ENCODE results near the gene ALX3.

The ALX3 gene

DNA sequence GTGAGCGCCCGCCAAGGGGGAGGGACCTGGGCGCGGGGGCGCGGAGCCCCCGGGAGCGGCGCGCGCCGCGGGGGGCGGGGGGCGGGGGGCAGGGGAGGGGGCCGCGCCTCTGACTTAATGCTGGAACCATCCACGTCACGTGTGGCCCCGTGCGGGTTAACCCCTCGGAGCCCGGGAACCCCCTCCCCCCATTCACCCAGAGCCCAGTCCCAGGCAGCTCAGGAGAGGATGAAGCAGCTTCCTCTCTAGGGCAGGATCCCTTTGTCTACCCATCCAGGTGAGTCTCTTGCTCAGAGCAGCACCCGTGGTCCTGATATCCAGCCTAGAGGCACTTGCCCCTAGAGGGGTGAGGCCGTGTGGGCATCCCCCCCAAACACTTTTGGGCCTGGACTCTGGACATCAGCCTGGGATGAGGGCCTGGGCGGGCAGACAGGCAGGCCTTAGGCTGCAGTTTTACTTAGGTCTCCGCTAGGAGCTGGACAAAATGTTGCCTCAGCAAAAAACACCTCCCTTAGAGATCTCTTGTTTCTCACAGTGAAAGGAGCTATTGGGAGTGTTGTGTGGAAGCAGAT is at the start of gene ALX3:
Gene ALX3, minus strand, starts transcription at position 2 of the 572 bp plus-strand sequence. CDS start 60 bp downstream, outside the sequence.
- DNase-seq, result no peak

DNA sequence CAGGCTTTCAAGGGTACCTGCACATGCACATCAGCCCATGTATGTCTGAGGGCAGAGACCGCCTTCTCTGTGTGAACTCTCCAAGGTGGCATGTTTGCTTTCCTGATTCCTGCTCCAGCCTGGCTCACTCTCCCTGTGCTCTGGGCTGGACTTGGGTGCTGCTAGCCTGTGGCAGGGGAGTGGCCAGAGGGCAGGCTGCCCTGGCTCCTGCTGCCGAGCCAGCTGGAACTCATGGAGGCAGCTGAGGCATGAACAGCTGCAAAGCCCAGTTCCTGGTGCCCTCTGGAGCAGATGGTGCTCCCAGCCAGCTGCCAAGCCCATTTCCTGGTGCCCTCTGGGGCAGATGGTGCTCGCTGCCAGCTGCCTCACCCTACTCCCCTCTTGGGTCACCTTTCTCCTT is 49.4 kb upstream of the ALX3 start:
- no peak for DNase-seq

DNA sequence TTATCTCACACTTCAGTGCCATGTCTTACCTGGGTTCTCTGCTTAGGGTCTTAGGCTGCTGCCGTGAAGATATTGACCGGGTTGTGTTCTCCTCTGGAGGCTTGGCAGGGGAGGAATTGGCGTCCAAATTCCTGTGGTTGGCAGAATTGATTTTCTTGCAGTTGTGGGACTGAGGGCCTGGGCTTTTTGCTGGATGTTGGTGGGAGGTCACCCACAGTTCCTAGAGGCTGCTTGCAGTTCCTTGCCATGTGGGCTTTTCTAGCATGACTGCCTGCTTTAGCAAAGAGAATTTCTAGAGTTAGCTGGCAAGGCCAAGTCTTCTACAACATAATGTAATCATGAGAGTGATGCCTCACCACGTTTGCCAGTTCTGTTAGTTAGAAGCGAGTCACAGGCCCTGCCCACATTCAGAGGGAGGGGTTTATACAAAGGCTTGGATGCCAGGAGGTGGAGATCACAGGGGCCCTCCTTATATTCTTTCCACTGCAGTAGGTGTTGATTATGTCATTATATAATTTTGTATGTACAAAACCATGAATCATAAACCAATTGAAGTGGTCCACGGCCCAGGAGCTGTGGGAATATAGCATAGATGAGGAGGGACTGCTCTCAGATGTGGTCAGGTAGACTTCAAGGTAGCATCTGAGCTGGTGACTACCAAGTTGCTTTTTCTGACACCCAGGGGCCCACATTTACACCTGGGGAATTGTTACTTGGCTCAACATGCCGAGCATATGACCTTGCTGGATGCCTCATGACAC is 48.3 kb upstream of the ALX3 start:
- no peak for DNase-seq

DNA sequence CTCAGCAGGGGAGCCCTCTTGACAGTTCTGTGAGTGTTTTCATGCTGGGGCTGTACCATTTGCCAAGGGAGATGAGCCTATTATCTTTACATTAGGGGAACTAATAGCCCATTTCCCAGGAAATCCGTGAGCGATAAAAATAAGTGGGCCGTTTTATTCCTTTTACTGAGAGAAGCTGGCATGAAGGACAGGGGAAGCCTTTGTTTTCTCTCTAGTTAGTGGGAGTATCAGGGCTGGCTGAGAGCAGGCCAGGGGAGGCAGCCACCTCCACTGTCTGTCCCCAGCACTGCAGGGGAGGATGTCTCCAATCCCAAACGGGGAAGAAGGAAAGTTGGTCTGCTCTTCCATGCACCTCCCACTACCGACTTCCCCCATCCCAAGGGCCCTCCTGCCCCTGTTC is 44.3 kb upstream of the ALX3 start:
- peak; percentile 49 for DNase-seq

DNA sequence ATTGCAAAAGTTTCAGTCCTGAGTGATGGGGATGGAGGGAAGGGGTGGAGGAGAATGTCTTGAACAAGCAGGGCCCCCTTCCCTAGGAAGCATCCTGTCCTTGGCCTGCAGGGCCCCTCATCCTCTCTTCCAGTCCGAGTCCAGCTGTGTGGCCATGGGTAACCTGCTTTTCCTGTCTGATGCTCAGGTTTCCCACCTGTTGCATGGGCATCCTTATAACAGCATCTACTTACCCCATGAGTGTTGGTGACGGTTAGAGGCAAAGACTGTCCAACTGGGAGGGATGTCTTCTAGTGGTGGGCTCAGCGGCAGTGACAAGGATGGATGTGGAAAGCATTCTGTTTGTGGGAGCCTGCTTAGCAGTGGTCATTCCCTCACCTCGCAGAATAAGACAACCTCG is 43.7 kb upstream of the ALX3 start:
- no peak for DNase-seq

DNA sequence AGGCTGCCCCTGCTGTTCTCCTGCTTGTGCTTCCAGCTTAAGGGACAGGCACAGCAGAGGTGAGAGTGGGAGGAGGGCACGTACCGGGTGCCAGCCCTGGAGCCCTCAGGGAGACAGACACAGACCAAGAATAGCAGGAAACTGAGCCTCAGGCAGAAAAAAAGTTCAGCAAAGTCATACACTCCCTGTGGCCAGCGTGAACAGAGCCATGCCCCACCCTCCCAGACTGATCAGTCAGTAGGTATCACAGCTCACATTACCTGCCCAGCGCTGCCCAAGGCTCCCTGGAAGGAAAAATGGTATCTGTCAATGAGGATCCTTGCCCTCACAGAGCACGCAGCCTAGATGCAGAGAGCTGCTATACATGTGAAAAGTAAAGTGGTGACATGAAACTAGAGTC is 43.1 kb upstream of the ALX3 start:
- DNase-seq, result no peak

DNA sequence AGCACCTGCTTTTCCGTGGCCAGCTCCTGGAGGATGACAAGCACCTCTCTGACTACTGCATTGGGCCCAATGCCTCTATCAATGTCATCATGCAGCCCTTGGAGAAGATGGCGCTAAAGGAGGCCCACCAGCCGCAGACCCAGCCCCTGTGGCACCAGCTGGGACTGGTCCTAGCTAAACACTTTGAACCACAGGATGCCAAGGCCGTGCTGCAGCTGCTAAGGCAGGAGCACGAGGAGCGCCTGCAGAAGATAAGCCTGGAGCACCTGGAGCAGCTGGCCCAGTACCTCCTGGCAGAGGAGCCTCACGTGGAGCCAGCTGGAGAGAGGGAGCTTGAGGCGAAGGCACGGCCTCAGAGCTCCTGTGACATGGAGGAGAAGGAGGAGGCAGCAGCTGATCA is 42.2 kb upstream of the ALX3 start:
- no peak for DNase-seq

DNA sequence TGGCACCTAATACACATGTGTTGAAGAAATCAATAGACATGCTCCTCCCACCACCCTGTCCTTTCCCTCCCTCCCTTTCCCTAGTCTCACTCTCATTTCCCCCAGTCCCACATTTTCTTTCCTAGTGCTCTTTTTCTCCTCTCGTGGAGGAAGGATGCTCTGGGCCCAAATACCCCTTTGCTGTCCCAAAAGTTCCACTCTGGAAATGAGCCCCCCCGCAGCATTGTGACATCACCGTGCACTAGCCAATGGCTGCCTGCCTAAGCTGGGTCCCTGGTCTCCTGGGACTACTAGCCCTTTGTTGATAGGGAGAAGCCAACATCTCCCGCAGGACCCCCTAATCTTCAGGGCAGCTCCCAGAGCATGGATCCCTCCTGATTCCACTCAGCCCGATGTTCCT is 41.7 kb upstream of the ALX3 start, which contains the start of gene UBL4B:
Gene UBL4B, plus strand, starts transcription at position 301 of the 400 bp plus-strand sequence. Its CDS starts 92 bp downstream, at position 393.
- DNase-seq, result no peak

DNA sequence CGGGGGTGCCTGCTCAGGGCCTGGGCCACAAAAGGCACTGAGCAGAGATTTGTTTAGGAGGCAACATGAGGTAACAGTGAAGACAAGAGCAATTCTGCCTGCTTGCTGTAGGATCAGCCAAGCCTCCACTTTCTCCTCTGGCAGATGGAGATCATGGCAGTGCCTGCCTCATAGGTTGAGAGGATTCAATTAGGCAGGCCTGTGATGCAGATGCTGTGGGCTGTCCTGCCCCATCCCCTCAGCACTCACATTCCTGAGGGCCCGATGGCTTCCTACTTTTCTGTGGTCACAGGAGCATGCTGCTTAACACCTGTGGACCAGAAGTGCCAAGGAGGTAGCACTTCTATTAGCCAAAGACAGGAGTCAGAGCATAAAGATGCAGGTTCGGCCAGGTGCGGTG is 40.6 kb upstream of the ALX3 start:
- DNase-seq, result no peak

DNA sequence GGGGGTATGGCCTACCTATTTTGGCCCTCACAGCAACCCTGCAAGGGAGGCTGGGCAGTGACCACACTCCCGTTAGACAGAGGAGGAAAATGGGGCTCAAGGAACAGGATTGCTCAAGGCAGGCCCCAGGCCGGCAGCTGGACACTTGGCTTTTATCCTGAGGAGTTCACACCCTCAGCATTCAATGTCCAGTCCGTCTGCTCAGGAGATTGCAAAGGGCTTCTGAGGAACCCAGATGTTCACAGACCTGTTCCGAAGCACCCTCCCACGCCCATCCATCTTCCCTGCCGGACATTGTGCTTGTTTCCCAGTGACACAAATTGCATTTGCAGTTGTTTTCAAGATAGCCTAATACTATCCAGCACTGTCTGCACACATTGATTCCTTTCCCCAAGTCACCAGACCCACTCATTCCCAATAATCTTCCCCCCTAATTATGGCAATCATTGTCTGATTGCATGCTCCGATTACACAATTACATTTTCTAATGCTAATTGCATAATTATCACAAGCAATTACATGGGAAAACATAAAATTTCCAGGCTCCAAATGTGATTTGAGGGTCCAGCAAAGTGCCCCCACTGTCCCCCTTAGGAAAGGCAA is 37.5 kb upstream of the ALX3 start:
- no peak for DNase-seq

DNA sequence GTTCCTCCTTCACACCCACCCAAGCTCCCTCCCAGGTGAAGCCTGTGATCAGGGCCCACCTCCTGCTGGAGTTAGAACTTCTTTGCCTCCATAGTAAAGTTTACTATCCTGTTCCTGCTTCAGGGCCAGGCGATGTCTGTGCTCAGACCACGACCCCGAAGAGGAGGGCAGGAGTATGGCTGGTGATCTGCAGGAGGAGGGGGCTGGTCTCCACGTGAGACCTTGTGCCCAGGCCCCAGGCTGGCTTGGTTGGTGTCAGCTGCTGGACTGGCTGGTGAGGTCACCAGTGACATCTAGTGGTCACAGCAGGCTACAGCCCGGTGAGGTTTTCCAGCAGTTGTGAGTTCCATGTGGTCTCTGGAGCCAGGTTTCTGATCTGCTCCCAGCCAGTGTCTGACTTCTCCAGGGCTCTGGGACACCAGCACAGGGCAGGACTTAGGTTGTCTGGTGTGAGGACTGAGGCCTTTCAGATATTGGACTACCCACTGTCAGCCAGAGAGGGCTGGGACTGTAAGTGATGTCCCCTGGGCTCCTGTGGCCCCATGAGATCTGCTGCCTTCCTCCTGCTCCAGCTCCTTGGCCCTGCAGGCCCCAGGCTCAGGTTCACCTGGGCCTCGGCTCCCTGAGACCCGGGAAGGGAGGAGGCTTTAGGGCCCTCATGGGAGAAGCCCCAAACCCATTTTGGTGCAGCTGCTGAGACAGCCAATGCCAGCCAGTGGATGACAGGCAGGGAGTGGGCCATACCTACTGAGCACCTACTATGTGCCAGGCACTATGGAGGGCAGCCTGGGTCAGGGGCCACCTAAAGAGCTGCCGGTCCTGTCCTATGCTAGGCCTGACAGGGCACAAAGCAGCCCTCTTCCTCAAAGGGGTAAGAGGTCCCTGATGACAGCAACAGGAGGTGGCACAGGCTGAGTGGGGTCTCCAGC is 35.8 kb upstream of the ALX3 start:
- DNase-seq, result peak; percentile 47

DNA sequence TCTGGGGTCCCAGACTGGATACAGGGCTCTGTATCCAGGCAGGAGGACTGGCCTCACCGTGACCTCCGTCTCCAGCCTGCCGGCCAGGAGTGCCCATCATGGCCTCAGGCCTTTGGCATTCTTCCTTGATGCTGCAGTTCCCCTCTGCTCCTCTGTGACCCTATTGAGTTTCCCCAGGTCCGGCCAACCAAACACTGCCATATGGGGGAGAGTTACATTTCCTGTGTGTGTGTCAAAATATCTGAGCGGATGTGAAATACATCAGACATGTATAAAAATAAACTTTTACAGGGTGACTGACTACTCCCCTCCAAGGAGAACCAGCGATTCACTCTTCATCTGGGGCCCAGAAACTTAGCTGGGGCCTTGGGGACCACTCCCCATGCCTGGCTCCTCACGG is 31.6 kb upstream of the ALX3 start:
- DNase-seq, result no peak

DNA sequence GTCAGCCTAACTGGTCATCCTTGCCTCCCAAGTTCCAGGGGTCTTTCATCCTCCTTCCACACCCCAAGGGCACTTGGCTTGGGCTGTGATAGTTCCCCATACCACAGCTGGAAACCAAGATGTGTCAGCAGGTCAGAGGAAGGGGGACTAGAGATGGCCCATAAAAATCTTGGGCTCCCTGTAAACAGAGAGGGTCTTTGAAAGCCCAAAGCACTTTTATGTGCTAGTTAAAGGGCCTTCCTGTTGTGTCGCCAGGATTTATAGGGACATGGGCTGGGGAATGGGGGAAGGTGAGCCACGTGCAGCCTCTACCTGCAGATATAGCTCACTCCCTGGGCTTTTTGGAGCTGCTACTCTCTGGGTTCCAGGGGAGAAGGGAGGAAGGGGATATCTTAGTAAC is 29.9 kb upstream of the ALX3 start:
- no peak for DNase-seq

DNA sequence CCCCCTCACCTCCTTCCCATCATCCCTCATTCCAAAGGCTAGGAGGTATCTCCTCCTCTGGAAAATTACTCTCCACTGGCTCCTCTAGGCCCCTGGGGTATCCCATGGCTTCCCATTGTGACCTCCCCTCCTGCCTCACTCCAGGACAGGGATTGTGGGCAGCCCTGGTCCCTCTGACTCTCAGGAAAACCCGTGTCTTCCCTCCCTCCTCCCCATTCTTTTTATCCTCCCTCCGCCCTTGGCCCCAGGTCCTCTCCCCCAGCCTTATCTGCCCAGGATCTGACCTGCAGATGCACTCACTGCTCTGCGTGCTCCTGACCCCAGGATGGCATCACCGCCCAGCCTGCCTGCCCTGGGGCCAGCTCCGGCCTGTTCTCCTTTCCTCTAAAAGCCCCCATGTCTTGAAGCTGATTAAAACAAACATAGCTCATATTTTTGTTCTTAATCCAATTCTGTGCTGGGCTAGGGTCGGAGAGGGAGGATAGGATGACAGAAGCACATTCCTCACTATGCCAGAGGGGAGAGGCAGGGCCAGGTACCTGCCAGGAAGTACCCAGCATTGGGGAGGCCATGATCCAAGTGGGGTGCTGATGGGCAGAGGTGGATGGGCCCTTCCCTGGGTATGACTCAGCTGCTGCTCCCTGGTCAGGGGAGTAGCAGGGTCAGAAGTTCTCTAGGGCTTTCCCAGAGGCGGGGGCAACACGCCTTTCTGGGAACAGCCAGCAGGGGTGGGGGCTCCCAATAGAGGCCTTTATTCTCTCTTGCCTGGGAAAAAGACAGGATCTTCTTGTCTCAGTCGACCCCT is 28.0 kb upstream of the ALX3 start:
- DNase-seq, result no peak

DNA sequence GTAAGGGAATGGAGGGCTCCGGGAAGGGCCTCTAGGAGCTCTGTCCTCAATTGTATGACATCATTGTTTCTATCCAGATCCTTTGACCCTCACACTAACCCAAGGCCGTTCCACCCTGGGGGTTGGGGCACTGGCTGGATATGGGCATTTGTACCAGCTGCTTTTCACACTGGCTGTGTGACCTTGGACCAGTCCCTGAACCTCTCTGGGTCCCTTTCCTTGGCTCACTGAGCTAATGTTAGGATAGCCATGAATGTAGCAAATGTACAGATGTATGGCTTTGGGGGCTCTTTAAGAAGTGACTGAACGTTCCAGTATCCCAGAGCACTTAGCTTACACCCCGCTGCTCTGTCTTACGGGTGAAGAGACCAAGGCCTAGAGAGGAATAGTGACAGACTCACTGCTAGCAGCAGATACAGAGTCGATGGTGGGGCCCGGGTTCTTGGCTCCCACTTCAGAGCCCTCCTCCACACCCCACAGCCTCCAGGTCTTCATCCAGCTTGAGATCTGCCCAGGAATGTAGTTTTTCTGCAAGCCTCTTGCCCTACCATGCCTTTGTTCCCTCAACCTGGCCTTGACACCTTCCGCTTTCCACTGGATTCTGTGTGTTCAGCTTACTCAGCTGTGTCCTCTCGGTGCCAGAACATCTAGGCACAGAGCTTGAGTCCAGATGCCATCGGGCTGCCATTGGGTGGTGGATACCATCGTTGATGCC is 27.2 kb upstream of the ALX3 start:
- no peak for DNase-seq

DNA sequence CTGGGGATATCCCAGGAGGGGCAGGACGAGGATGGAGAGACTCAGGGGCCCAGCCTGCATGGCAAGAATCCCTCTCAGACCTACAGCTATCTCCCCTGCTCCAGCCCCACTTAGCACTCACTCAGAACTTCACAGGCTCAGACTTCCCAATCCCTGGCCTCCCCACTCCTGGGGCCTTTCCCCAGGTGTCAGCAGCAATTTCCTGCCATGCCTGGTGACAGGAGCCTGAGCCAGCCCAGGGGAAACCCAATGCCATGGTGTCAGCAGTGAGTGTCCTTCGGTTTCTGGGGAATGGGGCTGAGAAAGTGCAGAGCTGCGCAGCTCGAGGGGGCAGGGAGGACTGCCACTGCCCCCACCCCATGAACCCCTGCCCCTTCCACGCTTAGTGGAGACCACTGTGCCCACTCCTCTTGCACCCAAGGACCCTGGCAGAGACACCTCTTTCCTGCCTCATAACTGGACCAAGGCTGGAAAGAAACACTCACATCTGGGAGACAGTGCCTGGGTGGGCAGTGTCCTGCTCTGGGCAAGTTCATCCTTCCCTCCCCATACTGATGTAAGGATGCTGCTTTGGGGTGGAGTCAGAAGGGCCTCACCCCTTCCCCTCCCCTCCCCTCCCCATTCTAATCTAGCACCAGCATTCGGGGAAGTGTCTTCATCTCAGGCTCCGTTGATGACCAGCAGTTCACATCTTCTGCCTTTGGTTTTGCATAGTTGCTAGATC is 24.6 kb upstream of the ALX3 start:
- DNase-seq, result no peak

DNA sequence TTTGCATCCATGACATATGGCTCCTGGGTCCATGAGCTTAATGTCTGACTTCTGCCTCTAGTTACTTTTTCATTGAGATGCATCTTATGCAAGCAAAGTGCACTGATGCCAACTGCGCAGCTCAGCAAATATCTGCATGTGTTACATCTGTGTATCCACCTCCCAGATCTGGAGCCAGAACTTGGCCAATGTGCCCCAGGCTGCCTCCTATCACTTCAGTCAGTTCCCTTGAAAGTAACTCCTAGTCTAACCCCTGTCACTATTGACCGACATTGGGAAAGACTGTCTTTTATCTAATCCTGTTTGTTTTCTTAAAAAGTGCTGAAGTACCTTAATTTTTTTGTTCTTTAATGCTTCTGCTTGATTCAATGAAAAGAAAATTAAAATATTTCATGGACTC is 22.5 kb upstream of the ALX3 start:
- DNase-seq, result no peak

DNA sequence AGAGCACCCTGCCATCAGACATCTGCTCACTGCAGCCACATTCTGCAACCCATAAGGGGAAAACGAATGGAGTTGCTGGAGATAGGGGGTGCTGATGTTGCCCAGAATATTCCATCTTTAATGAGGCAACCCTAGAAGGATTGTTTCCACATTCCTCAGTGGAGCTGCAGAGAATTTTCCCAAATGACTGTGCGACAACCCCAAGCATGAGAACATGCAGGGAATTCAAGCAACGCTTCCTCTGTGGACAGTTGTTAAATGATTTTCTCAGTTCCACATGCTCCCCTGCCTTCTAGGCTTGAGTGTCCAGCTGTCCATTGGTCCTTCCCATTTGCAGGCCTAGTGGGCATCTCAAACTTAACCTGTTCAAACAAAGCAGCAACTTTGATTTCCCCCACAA is 21.3 kb upstream of the ALX3 start:
- no peak for DNase-seq

DNA sequence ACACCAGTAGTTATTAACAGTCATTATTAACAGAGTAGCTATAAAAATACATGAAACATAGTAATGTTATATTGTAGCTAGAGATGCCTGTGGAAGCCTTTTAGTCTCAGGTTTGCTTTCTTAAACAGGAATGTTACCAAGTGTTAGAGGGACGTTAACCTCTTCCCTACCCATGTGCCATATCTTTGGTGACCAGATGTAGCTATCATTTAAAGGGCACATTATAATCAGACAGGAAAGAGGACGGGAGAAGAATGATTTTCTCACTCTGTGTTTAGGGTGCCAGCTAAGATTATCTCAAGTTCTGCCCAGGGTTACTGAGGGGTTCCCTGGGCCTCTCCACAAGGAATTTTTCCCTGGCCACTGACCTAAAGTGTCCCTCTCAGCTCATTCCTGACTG is 20.9 kb upstream of the ALX3 start:
- no peak for DNase-seq

DNA sequence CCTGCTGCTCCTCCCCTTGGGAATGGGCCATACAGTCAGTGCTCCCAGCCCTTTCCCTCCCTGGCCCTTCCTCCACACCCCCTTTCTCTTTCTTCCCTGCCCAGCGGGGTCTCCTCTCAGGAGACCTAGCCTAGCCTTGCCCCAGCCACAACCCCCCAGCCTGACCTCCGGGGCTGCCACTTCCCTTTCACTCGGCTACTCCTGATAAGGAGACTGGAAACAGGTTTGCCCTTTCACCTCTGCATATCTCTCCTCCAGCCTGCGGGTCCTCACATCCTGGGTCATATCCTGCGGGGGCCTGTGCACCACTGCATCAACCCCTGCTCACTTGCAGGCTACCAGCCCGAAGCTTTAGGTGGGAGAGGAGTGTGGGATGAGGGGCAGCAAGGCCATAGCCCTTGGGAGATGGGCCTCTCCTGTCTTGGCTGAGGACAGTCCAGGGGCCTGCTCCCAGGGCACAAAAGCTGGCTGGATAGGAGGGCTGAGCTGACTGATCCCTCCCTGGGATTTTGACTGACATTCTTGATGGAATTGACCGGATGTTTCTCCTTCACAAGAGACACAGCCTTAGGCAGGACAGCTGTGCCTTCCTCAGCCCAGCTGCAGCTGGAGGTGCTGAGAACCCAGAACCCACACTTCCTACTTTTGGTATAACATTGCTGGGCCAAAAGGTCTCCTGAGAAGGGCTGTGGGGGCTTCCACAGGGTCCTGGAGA is 19.2 kb upstream of the ALX3 start:
- DNase-seq, result no peak

Measured in NCI-H1092 (cell line).